K562 (cell line): ENCODE results near the gene FGF14. TPM values are rescaled to one million over a fixed set of nuclear protein-coding genes. Genes with fewer than 3 reads are reported as not detected.

Experiments
- ETV6 ChIP-seq, 3 experiments: fragments of 150-350 bp in 1 of 3; sonication (generic) in 1 of 3; formaldehyde crosslinking in 1 of 3; IDR thresholded peaks; 2 replicates each; pipeline versions ENCODE4 v1.6.1 to v1.8.0; 2014 to 2022; ENCODE audit warnings: borderline replicate concordance in 2 of 3, low read depth in 2 of 3, antibody characterized with exemption in 1 of 3, low read length in 1 of 3, mild to moderate bottlenecking in 1 of 3, missing genetic modification reagents in 1 of 3
- MTA2 ChIP-seq: fragments of 450-650 bp; IDR thresholded peaks from 2 replicates; pipeline ENCODE4 v1.6.1; 2016; ENCODE audit warnings: low read depth
- SRSF7 ChIP-seq: fragments of 200-400 bp; formaldehyde crosslinking; optimal IDR thresholded peaks from 2 replicates; pipeline ENCODE3; 2017; ENCODE audit warnings: mild to moderate bottlenecking, low read depth, low read length
- TCF3 ChIP-seq: sonication (generic); formaldehyde crosslinking; IDR thresholded peaks from 2 replicates; pipeline ENCODE4 v1.4.0; 2020; ENCODE audit warnings: mild to moderate bottlenecking, missing genetic modification reagents
- ZBTB9 ChIP-seq: fragments of 450-650 bp; formaldehyde crosslinking; IDR thresholded peaks from 2 replicates; pipeline ENCODE4 v1.4.0; 2020; ENCODE audit warnings: mild to moderate bottlenecking, moderate library complexity
- ZNF395 ChIP-seq: fragments of 200-800 bp; sonication (Bioruptor generic); IDR thresholded peaks from 2 replicates; pipeline ENCODE4 v1.6.1; 2017; ENCODE audit warnings: missing genetic modification characterization, missing compliant biosample characterization
- ZNF583 ChIP-seq: fragments of 250-450 bp; sonication (Bioruptor Pico); IDR thresholded peaks from 2 replicates; pipeline ENCODE4 v1.4.0; 2020
- polyA plus RNA-seq, 8 experiments: library from polyadenylated mRNA; depleted of rRNA in 4 of 8; stranded (reverse) in 5 of 8; unstranded in 3 of 8; fragments of >200 nt; fragmentation: Nextera tagmentation in 2 of 8; fragmentation: Illumina TruSeq in 1 of 8; extraction: Ambion mirVana in 2 of 8; extraction: Trizol in 1 of 8; gene quantifications; 2 replicates each; pipeline versions ENCODE4 v1.2.1 to v1.2.3, GENCODE V29; 2011 to 2014; ENCODE audit warnings: inconsistent platforms in 1 of 8, missing spikeins in 1 of 8
- total RNA-seq, 7 experiments: library from RNA; depleted of rRNA in 6 of 7; stranded (reverse); fragments of >200 nt in 6 of 7; fragmentation: Illumina TruSeq in 2 of 7; extraction: Trizol in 2 of 7; gene quantifications; 2 replicates each; pipeline versions ENCODE4 v1.2.1 to v1.2.3, GENCODE V29; 2011 to 2021; ENCODE audit warnings: low replicate concordance in 1 of 7

Gene FGF14
- total and polyA plus RNA-seq, 9 of the 15 experiments (the other 6 are each of a cell fraction or from before 2014, with no cell fraction given) = not detected

DNA sequence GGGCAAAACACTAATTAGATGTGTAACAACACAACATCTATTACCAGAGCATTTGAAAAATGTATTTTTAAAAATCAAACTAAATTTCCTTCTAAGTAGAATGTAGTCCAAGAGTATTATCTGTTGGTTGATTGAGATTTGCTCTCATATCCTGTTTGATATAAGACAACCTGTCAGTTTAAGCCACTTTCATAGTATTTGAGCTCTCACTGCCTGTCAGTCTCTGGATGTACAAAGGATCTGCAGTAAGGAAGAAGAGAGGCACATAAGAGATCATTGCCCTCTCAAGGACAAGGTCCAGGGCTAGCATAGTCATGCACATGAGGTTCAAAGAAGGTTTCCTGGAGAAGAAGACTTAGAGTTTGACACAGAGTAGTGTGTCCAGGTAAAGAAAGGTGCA is 57.4 kb downstream of the FGF14 start (continued):
- TF ChIP-seq ETV6 (IDR thresholded peaks at IDR 0.05; ENCODE audit: borderline replicate concordance in 1 of 2, low read depth in 2 of 2, low read length in 1 of 2) (no peak), ETV6 (CRISPR knock-in tag; IDR thresholded peaks at IDR 0.05; ENCODE audit: borderline replicate concordance) (no peak), TCF3 (CRISPR knock-in tag) (no peak), ZNF583 (no peak), ZBTB9 (no peak), MTA2 (no peak), SRSF7 (no peak), ZNF395 (no peak)
